ENCODE data around the gene STUM.

STUM gene

DNA sequence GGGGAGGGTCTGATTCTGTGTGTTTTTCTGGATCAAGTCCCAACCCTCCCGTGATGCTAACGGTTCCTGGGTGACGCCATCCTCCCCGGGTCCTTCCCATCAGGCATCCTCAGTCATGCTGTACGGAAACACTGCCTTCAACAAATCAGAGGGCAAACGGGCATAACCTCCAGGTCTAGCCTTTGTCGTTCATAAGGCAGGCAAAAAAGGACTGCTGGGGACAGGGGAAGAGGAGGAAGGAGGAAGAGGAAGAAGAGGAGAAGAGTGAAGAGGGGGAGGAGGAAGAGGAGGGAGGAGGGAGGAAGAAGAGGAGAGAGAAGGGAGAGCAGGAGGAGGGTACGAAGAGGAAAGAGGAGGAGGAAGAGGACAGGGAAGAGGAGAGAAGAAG lies 106.1 kb downstream of the STUM start:
- peak overlapping the region in 3 of 5 donors; percentile 0 to 23 (median 11) for H3K9ac ChIP-seq (ENCODE audit: low read length in 5 of 5)
- no peaks in the 10 kb centered on the region for H3K9me3 ChIP-seq (ENCODE audit: control insufficient read depth in 5 of 5, low read length in 5 of 5)
- H3K27ac ChIP-seq (ENCODE audit: low read depth, low read length): peak overlapping the region; percentile 69
- no peaks in the 10 kb centered on the region for H3K36me3 ChIP-seq (ENCODE audit: control insufficient read depth in 5 of 5, insufficient read depth in 5 of 5, low read length in 5 of 5)
- peaks cover 0 to 3% (median 0%) of the 10 kb centered on the region in 5 donors for H3K27me3 ChIP-seq (ENCODE audit: control insufficient read depth in 5 of 5, insufficient read depth in 4 of 5, low read length in 5 of 5)
- H3K4me1 ChIP-seq (ENCODE audit: control insufficient read depth in 5 of 5, insufficient read depth in 5 of 5, low read length in 5 of 5): peaks cover 17 to 81% (median 55%) of the 10 kb centered on the region in 5 donors
- H3K4me3 ChIP-seq (ENCODE audit: low read depth in 1 of 5, low read length in 5 of 5): no peak overlapping the region

- peaks cover 0 to 3% (median 0%) of the 10 kb centered on the region in 5 donors for H3K27me3 ChIP-seq (ENCODE audit: control insufficient read depth in 5 of 5, insufficient read depth in 4 of 5, low read length in 5 of 5)
- peaks cover 21 to 85% (median 64%) of the 10 kb centered on the region in 5 donors for H3K4me1 ChIP-seq (ENCODE audit: control insufficient read depth in 5 of 5, insufficient read depth in 5 of 5, low read length in 5 of 5)
- no peaks in the 10 kb centered on the region for H3K9me3 ChIP-seq (ENCODE audit: control insufficient read depth in 5 of 5, low read length in 5 of 5)
- H3K9ac ChIP-seq (ENCODE audit: low read length in 5 of 5): peak overlapping the region in 3 of 5 donors; percentile 12 to 51 (median 23)
- H3K27ac ChIP-seq (ENCODE audit: low read depth, low read length): peak overlapping the region; percentile 69
- H3K4me3 ChIP-seq (ENCODE audit: low read depth in 1 of 5, low read length in 5 of 5): no peak overlapping the region
- no peaks in the 10 kb centered on the region for H3K36me3 ChIP-seq (ENCODE audit: control insufficient read depth in 5 of 5, insufficient read depth in 5 of 5, low read length in 5 of 5)
Measured at GRCh38 chr1:226655251-226656163, 106.9 kb downstream of the STUM start.

DNA sequence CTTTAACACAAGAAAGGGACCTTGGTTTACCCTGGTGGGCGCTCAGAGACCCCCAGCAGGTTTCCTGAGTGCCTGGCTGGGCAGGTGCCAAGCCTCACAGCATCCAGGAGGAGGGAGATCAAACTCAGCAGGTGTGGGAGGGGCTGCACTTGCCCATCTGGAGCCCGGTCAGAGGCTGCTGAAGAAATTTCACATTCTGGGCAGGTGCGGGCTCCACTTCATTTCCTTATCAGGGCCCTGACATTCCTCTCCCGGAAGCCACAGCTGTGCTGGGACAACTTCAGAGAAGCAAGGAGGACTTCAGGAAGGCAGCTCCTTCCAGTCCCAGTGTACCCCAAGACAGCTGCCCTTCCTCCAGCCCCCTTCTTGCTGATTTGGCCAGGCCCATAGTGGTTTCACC lies 107.6 kb downstream of the STUM start:
- Histone ChIP-seq H3K27ac (ENCODE audit: low read depth, low read length) (peak overlapping the region; percentile 69), H3K9ac (ENCODE audit: low read length in 5 of 5) (peak overlapping the region in 2 of 5 donors; percentile 20 to 51), H3K4me3 (ENCODE audit: low read depth in 1 of 5, low read length in 5 of 5) (no peak overlapping the region), H3K9me3 (ENCODE audit: control insufficient read depth in 5 of 5, low read length in 5 of 5) (no peaks in the 10 kb centered on the region), H3K27me3 (ENCODE audit: control insufficient read depth in 5 of 5, insufficient read depth in 4 of 5, low read length in 5 of 5) (peaks cover 0 to 3% (median 0%) of the 10 kb centered on the region in 5 donors), H3K4me1 (ENCODE audit: control insufficient read depth in 5 of 5, insufficient read depth in 5 of 5, low read length in 5 of 5) (peaks cover 24 to 86% (median 71%) of the 10 kb centered on the region in 5 donors), H3K36me3 (ENCODE audit: control insufficient read depth in 5 of 5, insufficient read depth in 5 of 5, low read length in 5 of 5) (peaks cover 0 to 2% (median 0%) of the 10 kb centered on the region in 5 donors)

- Histone ChIP-seq H3K27me3 (ENCODE audit: control insufficient read depth in 5 of 5, insufficient read depth in 4 of 5, low read length in 5 of 5) (peaks cover 0 to 3% (median 0%) of the 10 kb centered on the region in 5 donors), H3K27ac (ENCODE audit: low read depth, low read length) (peak overlapping the region; percentile 69), H3K36me3 (ENCODE audit: control insufficient read depth in 5 of 5, insufficient read depth in 5 of 5, low read length in 5 of 5) (peaks cover 0 to 2% (median 0%) of the 10 kb centered on the region in 5 donors), H3K9me3 (ENCODE audit: control insufficient read depth in 5 of 5, low read length in 5 of 5) (no peaks in the 10 kb centered on the region), H3K4me3 (ENCODE audit: low read depth in 1 of 5, low read length in 5 of 5) (peak overlapping the region in 1 of 5 donors; percentile 0), H3K9ac (ENCODE audit: low read length in 5 of 5) (peak overlapping the region in 2 of 5 donors; percentile 20 to 41), H3K4me1 (ENCODE audit: control insufficient read depth in 5 of 5, insufficient read depth in 5 of 5, low read length in 5 of 5) (peaks cover 28 to 91% (median 76%) of the 10 kb centered on the region in 5 donors)
Measured at GRCh38 chr1:226656601-226657277, 108.2 kb downstream of the STUM start.

DNA sequence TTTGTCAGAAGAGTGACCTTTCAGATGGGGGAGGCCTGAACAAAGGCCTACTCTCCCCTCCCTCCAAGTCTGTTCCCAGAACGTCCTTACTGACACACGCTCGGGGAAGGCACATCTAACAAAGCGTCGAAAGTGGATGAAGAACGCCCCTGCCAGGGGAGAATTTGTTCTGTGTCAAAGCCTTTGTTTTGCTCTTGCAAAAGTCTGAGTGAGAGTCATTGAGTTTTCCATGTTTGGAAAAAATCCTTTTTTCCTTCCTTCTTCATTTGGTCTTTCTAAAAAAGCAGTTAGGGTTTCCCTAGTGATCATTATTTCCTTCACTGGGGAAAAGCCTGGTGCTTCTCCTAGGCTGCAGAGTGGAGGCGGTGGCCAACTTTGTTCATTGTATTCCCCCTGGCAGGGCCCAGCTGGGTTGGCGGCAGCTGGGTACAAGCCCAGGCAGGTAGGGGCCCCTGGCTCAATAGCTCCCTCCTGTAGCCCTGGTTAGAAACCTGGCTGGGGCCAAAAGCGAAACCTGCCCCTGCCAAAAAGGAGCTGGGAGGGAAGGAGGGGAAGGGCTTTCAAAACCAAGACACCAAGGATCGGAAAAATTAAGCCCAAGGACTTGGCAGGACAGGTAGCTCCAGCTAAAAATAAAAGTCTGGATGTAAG lies 109.5 kb downstream of the STUM start:
- H3K4me3 ChIP-seq (ENCODE audit: low read depth in 1 of 5, low read length in 5 of 5): no peak overlapping the region
- H3K27me3 ChIP-seq (ENCODE audit: control insufficient read depth in 5 of 5, insufficient read depth in 4 of 5, low read length in 5 of 5): peaks cover 0 to 3% (median 0%) of the 10 kb centered on the region in 5 donors
- no peak overlapping the region for H3K9ac ChIP-seq (ENCODE audit: low read length in 5 of 5)
- peak overlapping the region; percentile 69 for H3K27ac ChIP-seq (ENCODE audit: low read depth, low read length)
- peaks cover 36 to 100% (median 89%) of the 10 kb centered on the region in 5 donors for H3K4me1 ChIP-seq (ENCODE audit: control insufficient read depth in 5 of 5, insufficient read depth in 5 of 5, low read length in 5 of 5)
- H3K36me3 ChIP-seq (ENCODE audit: control insufficient read depth in 5 of 5, insufficient read depth in 5 of 5, low read length in 5 of 5): peaks cover 0 to 2% (median 0%) of the 10 kb centered on the region in 5 donors
- no peaks in the 10 kb centered on the region for H3K9me3 ChIP-seq (ENCODE audit: control insufficient read depth in 5 of 5, low read length in 5 of 5)

GRCh38 chr1:226658546-226659125 lies 110.1 kb downstream of the STUM start:
- Histone ChIP-seq H3K4me1 (ENCODE audit: control insufficient read depth in 5 of 5, insufficient read depth in 5 of 5, low read length in 5 of 5) (peaks cover 36 to 100% (median 94%) of the 10 kb centered on the region in 5 donors), H3K9ac (ENCODE audit: low read length in 5 of 5) (peak overlapping the region in 1 of 5 donors; percentile 44), H3K9me3 (ENCODE audit: control insufficient read depth in 5 of 5, low read length in 5 of 5) (no peaks in the 10 kb centered on the region), H3K4me3 (ENCODE audit: low read depth in 1 of 5, low read length in 5 of 5) (no peak overlapping the region), H3K36me3 (ENCODE audit: control insufficient read depth in 5 of 5, insufficient read depth in 5 of 5, low read length in 5 of 5) (peaks cover 0 to 2% (median 0%) of the 10 kb centered on the region in 5 donors), H3K27ac (ENCODE audit: low read depth, low read length) (peak overlapping the region; percentile 23), H3K27me3 (ENCODE audit: control insufficient read depth in 5 of 5, insufficient read depth in 4 of 5, low read length in 5 of 5) (peaks cover 0 to 3% (median 0%) of the 10 kb centered on the region in 5 donors)
